Transverse colon (tissue), 4 donors: Measurements from ENCODE around the gene DMBT1. TPM values are rescaled to one million over a fixed set of nuclear protein-coding genes. Genes with fewer than 3 reads are reported as not detected.

Experiments
- DNase-seq: peaks from one replicate; pipeline ENCODE4 v3.0.0-alpha.2; 2019
- H3K27ac ChIP-seq, 4 donors: fragments of 200-600 bp; sonication (generic); 2 replicates each; pipeline ENCODE4 v1.5.1; 2016 to 2018; ENCODE audit warnings: inconsistent platforms in 4 of 4
- H3K27me3 ChIP-seq: fragments of 200-600 bp; sonication (generic); 2 replicates; pipeline ENCODE4 v1.5.1; 2017; ENCODE audit warnings: inconsistent platforms
- H3K36me3 ChIP-seq, 4 donors: fragments of 200-600 bp; sonication (generic); 2 replicates each; pipeline ENCODE4 v1.5.1; 2017 to 2019; ENCODE audit warnings: inconsistent platforms in 4 of 4
- H3K4me1 ChIP-seq, 4 donors: fragments of 200-600 bp; sonication (generic); 2 replicates each; pipeline ENCODE4 v1.5.1; 2017 to 2020; ENCODE audit warnings: inconsistent platforms in 4 of 4
- H3K4me3 ChIP-seq, 4 donors: fragments of 200-600 bp; sonication (generic); 1 replicate in 1 of 4; 2 replicates in 3 of 4; pipeline versions ENCODE4 v1.5.1 to v1.6.1; 2017 to 2019; ENCODE audit warnings: inconsistent platforms in 4 of 4
- H3K9me3 ChIP-seq, 2 donors: fragments of 200-600 bp; sonication (generic); 2 replicates each; pipeline ENCODE4 v1.5.1; 2017 to 2019; ENCODE audit warnings: inconsistent platforms in 2 of 2
- CTCF ChIP-seq, 5 experiments: fragments of 200-600 bp in 3 of 5; fragments of 450-650 bp in 2 of 5; sonication (generic) in 3 of 5; IDR thresholded peaks; 1 replicate in 2 of 5; 2 replicates in 3 of 5; pipeline ENCODE4 v1.5.1; 2016 to 2017; ENCODE audit warnings: antibody characterized with exemption in 5 of 5, inconsistent platforms in 3 of 5, mild to moderate bottlenecking in 2 of 5, moderate library complexity in 1 of 5
- EP300 ChIP-seq: sonication (generic); formaldehyde crosslinking; IDR thresholded peaks from one replicate; pipeline ENCODE4 v1.6.1; 2017; ENCODE audit warnings: antibody characterized with exemption, low read depth
- POLR2A ChIP-seq: fragments of 450-650 bp; IDR thresholded peaks from one replicate; pipeline ENCODE4 v1.6.1; 2016; ENCODE audit warnings: antibody characterized with exemption, mild to moderate bottlenecking, moderate library complexity
- POLR2AphosphoS5 ChIP-seq, 3 donors: sonication (generic); formaldehyde crosslinking; IDR thresholded peaks; one replicate each; pipeline ENCODE4 v1.6.1; 2016; ENCODE audit warnings: antibody characterized with exemption in 3 of 3
- WGBS, 2 donors: methylation state at CpG; one replicate each; pipeline ENCODE4 v1.1.5; 2018; ENCODE audit warnings: low coverage in 1 of 2; 5-methylcytosine and 5-hydroxymethylcytosine counted together
- in situ Hi-C, 4 donors: fragments of 200-750 bp; cut with MboI; loops; one replicate each; pipeline versions ENCODE4 v1.15.0 to v1.15.1; 2017; ENCODE audit warnings: low sequenced_read_pairs in 3 of 4, low pct_ligation_motif_present in 1 of 4, low pct_unique_long_range_greater_than_20kb in 1 of 4
- intact Hi-C: fragments of 100-400 bp; cut with DNase I; formaldehyde crosslinking; loops from one replicate; pipeline ENCODE4 v1.15.1; 2023; ENCODE audit warnings: low total_unique reads
- total RNA-seq, 4 donors: library from RNA; depleted of rRNA; stranded (reverse); fragments of >200 nt; gene quantifications; one replicate each; pipeline ENCODE4 v1.1.0, GENCODE V29; 2016

The DMBT1 gene
- total RNA-seq, 4 donors from 2014 or later: 42.2 to 124 (median 68.5) TPM

GRCh38 chr10:122543676-122544445 is 16.7 kb upstream of the DMBT1 start:
- Histone ChIP-seq H3K9me3 (no peaks in the 10 kb centered on the region), H3K4me3 (no peak overlapping the region), H3K4me1 (peaks cover 11 to 55% (median 32%) of the 10 kb centered on the region in 4 donors), H3K27ac (peak overlapping the region; percentile 42 to 57 (median 54)), H3K36me3 (no peaks in the 10 kb centered on the region), H3K27me3 (no peaks in the 10 kb centered on the region)
- 48 to 64% methylated on average over 6 to 10 of the region's 10 CpGs for WGBS, 2 donors
- intact Hi-C loops: no loop called here
- peak; percentile 62 for DNase-seq
- in situ Hi-C loops: no loop called here
- TF ChIP-seq CTCF (IDR thresholded peaks at IDR 0.05) (no peak), EP300 (no peak), POLR2A (no peak), POLR2AphosphoS5 (IDR thresholded peaks at IDR 0.05) (peak in 1 of 3 donors; percentile 36)

GRCh38 chr10:122544493-122544892 is 16.1 kb upstream of the DMBT1 start:
- Histone ChIP-seq H3K27me3 (no peaks in the 10 kb centered on the region), H3K27ac (peak overlapping the region; percentile 42 to 57 (median 54)), H3K36me3 (no peaks in the 10 kb centered on the region), H3K4me1 (peaks cover 11 to 62% (median 34%) of the 10 kb centered on the region in 4 donors), H3K9me3 (no peaks in the 10 kb centered on the region), H3K4me3 (no peak overlapping the region)
- 79 to 87% methylated on average over 3 to 8 of the region's 8 CpGs for WGBS, 2 donors
- DNase-seq: no peak
- intact Hi-C loops (no loop called here), in situ Hi-C loops (no loop called here)
- TF ChIP-seq POLR2AphosphoS5 (IDR thresholded peaks at IDR 0.05) (no peak), POLR2A (no peak), CTCF (IDR thresholded peaks at IDR 0.05) (no peak), EP300 (no peak)

- intact Hi-C loops (no loop called here), in situ Hi-C loops (no loop called here)
- Histone ChIP-seq H3K27ac (no peak overlapping the region), H3K4me3 (no peak overlapping the region), H3K4me1 (peaks cover 11 to 59% (median 28%) of the 10 kb centered on the region in 4 donors), H3K36me3 (no peaks in the 10 kb centered on the region), H3K27me3 (no peaks in the 10 kb centered on the region), H3K9me3 (no peaks in the 10 kb centered on the region)
- DNase-seq: no peak
- no peak for TF ChIP-seq POLR2AphosphoS5 (IDR thresholded peaks at IDR 0.05)
- no peak for TF ChIP-seq EP300
- TF ChIP-seq CTCF (IDR thresholded peaks at IDR 0.05): no peak
- no peak for TF ChIP-seq POLR2A
- WGBS, 2 donors: 80 to 90% methylated on average over 1 to 8 of the region's 8 CpGs
These were observed 14.3 kb upstream of the DMBT1 start for GRCh38 chr10:122546242-122546641.

DNA sequence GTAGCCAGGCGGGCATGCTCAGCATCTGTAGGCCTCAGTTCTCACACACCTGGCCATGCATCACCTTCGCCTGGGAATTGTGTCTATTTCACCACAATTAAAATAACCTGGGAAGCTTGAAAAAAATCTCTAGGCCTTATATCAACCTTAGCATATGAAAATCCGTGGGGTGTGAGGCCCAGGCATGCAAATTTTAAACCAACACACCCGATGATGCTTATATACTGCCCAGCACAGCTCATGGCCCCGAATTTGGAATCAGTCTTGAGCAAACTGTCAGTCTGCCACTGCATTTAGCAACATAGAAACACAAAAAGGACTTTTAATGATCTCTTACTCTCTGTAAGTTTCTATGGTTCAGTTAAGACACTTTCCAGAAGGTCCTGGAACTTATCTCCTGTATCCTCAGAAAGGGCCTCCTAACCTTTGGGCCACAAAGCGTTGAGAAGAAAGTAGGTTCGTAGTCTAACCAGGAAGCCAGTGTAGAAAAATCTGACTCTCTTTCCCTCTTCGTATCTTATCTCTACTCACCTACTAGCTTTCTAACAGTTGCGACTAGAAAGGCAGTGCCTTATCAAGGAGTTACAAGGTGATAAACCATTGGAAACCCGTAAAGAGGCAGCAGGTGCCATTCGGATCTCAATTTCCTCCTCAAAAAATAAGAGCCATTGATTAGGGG is 12.0 kb upstream of the DMBT1 start:
- Histone ChIP-seq H3K36me3 (no peaks in the 10 kb centered on the region), H3K9me3 (no peaks in the 10 kb centered on the region), H3K4me1 (peaks cover 0 to 39% (median 13%) of the 10 kb centered on the region in 4 donors), H3K4me3 (no peak overlapping the region), H3K27me3 (no peaks in the 10 kb centered on the region), H3K27ac (peak overlapping the region in 3 of 4 donors; percentile 57)
- in situ Hi-C loops: no loop called here
- 58 to 60% methylated on average over 8 to 11 of the region's 11 CpGs for WGBS, 2 donors
- TF ChIP-seq POLR2AphosphoS5 (IDR thresholded peaks at IDR 0.05): no peak
- TF ChIP-seq EP300: no peak
- TF ChIP-seq CTCF (IDR thresholded peaks at IDR 0.05): no peak
- TF ChIP-seq POLR2A: no peak
- DNase-seq: no peak
- intact Hi-C loops: no loop called here
